ENCODE data around the gene ITPK1.

Gene ITPK1

GRCh38 chr14:92924247-92924646 is 191.5 kb downstream of the ITPK1 start:
- no peak for DNase-seq (ENCODE audit: low read depth in 2 of 2)

GRCh38 chr14:92923744-92924103 is 192.0 kb downstream of the ITPK1 start:
- DNase-seq (ENCODE audit: low read depth in 2 of 2): no peak

- peak; percentile 1 to 3 for DNase-seq (ENCODE audit: low read depth in 2 of 2)
These were observed 192.6 kb downstream of the ITPK1 start, which contains the start of gene CHGA for GRCh38 chr14:92922883-92923743. TSS of gene CHGA (plus strand) at chr14:92923150. CDS start at chr14:92923360, 210 bp downstream.

- DNase-seq (ENCODE audit: low read depth in 2 of 2): no peak
These were observed 193.5 kb downstream of the ITPK1 start for GRCh38 chr14:92922155-92922735.

- no peak for DNase-seq (ENCODE audit: low read depth in 2 of 2)
These were observed 195.7 kb downstream of the ITPK1 start for GRCh38 chr14:92920001-92920400.

GRCh38 chr14:92917956-92918355 is 197.8 kb downstream of the ITPK1 start:
- no peak for DNase-seq (ENCODE audit: low read depth in 2 of 2)

GRCh38 chr14:92917041-92917940 is 198.4 kb downstream of the ITPK1 start:
- no peak for DNase-seq (ENCODE audit: low read depth in 2 of 2)

- DNase-seq (ENCODE audit: low read depth in 2 of 2): no peak
These were observed 199.5 kb downstream of the ITPK1 start for GRCh38 chr14:92916201-92916600.

- DNase-seq (ENCODE audit: low read depth in 2 of 2): peak in 1 of 2 experiments; percentile 1
These were observed 201.6 kb downstream of the ITPK1 start for GRCh38 chr14:92914087-92914656.

GRCh38 chr14:92907316-92907911 is 208.3 kb downstream of the ITPK1 start:
- no peak for DNase-seq (ENCODE audit: low read depth in 2 of 2)

- DNase-seq (ENCODE audit: low read depth in 2 of 2): no peak
These were observed 208.9 kb downstream of the ITPK1 start for GRCh38 chr14:92906823-92907222.

- no peak for DNase-seq (ENCODE audit: low read depth in 2 of 2)
These were observed 209.3 kb downstream of the ITPK1 start for GRCh38 chr14:92906420-92906819.

GRCh38 chr14:92905667-92906066 is 210.1 kb downstream of the ITPK1 start:
- no peak for DNase-seq (ENCODE audit: low read depth in 2 of 2)

GRCh38 chr14:92903359-92903758 is 212.4 kb downstream of the ITPK1 start:
- no peak for DNase-seq (ENCODE audit: low read depth in 2 of 2)

GRCh38 chr14:92902726-92903125 is 213.0 kb downstream of the ITPK1 start:
- DNase-seq (ENCODE audit: low read depth in 2 of 2): no peak

- DNase-seq (ENCODE audit: low read depth in 2 of 2): no peak
These were observed 213.5 kb downstream of the ITPK1 start for GRCh38 chr14:92902191-92902590.

- DNase-seq (ENCODE audit: low read depth in 2 of 2): no peak
These were observed 215.1 kb downstream of the ITPK1 start for GRCh38 chr14:92900660-92901059.

GRCh38 chr14:92898566-92899131 is 217.1 kb downstream of the ITPK1 start:
- DNase-seq (ENCODE audit: low read depth in 2 of 2): no peak

GRCh38 chr14:92897922-92898565 is 217.7 kb downstream of the ITPK1 start:
- DNase-seq (ENCODE audit: low read depth in 2 of 2): no peak

- DNase-seq (ENCODE audit: low read depth in 2 of 2): no peak
These were observed 220.3 kb downstream of the ITPK1 start for GRCh38 chr14:92895352-92895878.

Measured in fibroblast of skin of left quadriceps (primary cell).